Right renal pelvis (tissue), 4 donors: ENCODE data around the gene PTDSS2. TPM values are rescaled to one million over a fixed set of nuclear protein-coding genes. Genes with fewer than 3 reads are reported as not detected.
A peak's percentile ranks its signal among the peaks of the same experiment; 100 is the strongest.

Source experiments
- DNase-seq, 4 donors: peaks; one replicate each; pipeline ENCODE4 v3.0.0-alpha.2; 2013; ENCODE audit warnings: low read depth in 4 of 4, low spot score in 3 of 4, missing footprints in 1 of 4
- polyA plus RNA-seq, 4 donors: library from polyadenylated mRNA; unstranded; fragments of 120-200 nt; gene quantifications; one replicate each; pipeline ENCODE4 v1.2.1, GENCODE V29; 2013; ENCODE audit not compliant: insufficient read length in 4 of 4

PTDSS2 gene
- polyA plus RNA-seq, 4 donors: 30.1 to 41.4 (median 32.5) TPM

DNA sequence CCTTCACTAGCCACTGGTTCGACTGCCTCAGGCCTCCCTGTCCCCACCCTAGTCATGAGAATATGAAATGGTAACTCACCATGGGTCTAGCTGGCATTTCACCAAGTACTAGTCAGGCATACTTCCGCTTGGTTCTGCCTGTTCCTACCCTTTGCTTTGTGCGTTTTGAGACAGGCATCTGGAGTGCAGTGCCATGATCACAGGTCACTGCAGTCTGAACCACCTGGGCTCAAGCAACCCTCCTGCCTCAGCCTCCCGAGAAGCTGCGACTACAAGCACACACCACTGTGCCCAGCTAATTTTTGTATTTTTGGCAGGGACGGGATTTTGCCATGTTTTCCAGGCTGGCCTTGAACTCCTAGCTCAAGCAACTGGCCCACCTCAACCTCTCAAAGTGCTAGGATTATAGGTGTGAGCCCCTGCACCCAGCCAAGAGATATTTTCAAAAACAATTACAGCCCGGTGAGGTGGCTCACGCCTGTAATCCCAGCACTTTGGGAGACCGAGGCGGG is 71.2 kb downstream of the PTDSS2 start:
- DNase-seq: no peak

DNA sequence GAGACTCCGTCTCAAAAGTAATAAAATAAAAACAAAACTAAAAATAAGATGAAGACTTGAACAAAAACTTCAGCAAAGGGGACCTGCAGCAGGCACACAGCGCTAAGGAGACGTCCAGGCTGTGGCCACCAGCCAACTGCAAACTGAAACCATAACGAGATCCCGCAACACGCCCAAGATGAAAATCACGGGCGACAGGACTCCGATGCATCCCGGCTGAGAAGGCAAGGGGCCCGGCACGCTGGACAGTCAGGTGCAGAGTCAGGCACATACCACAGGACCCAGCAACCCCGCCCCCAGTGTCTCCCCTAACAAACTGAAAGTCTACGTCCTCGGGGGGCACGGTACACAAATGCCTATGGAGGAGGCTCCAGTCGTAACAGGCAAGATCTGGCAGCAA is 76.1 kb downstream of the PTDSS2 start:
- no peak for DNase-seq

- no peak for DNase-seq
Observed at GRCh38 chr11:528166-528814, 78.2 kb downstream of the PTDSS2 start.

GRCh38 chr11:528815-529727 is 79.0 kb downstream of the PTDSS2 start:
- DNase-seq: no peak

- DNase-seq: no peak
Observed at GRCh38 chr11:529728-530411, 79.8 kb downstream of the PTDSS2 start.

DNA sequence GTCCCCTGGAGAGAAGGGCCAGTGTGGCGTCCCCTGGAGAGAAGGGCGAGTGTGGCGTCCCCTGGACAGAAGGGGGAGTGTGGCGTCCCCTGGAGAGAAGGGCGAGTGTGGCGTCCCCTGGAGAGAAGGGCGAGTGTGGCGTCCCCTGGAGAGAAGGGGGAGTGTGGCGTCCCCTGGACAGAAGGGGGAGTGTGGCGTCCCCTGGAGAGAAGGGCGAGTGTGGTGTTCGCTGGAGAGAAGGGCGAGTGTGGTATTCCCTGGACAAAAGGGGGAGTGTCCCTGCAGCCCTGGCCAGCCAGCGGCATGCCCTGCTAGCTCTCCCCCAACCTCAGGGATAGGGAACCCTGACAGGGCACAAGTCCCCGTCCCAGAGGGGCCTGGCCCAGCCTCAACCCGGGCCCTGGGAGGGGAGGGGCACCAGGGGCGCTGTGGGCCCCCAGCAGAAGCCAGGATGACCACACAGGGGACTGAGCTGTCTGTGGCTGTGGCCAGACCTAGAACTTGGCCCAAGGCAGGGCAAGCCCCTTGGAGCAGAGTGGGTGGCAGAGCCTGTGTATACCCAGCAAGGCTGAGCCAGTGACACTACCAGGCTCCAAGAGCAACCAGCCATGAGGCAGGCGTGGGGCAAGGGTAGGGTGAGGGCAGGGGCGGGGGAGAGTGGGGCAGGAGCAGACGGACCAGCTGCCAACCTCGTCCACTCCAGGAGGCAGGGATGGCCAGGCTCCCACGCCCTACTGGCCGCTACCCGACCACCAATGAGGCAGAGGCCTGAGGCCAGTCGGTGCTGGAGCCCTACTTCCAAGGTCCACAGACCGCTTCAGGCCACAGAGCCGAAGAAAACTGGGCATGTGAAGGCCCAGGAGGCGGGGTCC is 81.1 kb downstream of the PTDSS2 start:
- no peak for DNase-seq

DNA sequence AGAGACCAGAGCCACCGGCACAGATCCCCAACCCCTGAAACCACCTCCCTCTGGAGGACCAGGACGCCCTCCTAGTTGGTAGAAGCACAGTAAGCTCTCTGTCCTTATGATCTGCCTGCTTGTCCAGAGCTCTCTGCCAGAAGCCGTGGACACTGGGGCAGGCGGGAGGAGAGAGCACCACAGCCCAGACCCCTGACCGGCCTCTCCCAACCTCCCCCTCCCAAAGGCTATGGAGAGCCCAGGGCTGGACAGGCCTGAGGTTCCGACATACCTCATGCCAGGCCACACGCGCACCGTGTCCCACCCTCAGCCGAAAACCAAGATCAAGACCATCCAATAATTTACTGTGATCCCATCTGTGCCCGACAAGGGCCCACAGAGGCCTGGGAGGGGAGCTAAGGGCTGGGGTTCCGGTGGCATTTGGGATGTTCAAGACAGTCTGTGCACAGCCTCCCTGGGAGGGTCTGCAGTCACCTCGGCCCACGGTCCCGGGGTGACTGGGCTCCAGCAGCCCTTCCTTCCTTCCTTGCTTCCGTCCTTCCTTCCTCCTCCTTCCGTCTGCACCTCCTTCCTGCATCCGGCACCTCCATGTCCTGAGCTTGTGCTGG is 81.9 kb downstream of the PTDSS2 start:
- DNase-seq: no peak

DNA sequence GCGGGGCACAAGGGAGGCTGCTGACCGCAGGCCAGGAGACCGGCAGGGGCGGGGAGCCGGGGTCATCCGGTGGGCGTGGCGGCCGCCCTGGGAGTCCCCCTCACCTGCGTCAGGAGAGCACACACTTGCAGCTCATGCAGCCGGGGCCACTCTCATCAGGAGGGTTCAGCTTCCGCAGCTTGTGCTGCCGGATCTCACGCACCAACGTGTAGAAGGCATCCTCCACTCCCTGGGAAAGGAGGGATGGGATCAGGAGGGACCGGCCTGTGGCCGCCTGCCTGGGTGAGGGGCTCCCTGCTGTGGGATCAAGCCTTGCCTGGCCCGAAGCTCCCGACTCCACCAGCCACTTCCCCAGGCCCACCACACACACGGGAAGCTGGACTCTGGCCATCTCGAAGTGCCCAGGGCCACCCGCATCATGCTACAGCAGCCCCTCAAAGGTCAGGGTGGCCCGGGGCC is 82.5 kb downstream of the PTDSS2 start:
- DNase-seq: no peak

DNA sequence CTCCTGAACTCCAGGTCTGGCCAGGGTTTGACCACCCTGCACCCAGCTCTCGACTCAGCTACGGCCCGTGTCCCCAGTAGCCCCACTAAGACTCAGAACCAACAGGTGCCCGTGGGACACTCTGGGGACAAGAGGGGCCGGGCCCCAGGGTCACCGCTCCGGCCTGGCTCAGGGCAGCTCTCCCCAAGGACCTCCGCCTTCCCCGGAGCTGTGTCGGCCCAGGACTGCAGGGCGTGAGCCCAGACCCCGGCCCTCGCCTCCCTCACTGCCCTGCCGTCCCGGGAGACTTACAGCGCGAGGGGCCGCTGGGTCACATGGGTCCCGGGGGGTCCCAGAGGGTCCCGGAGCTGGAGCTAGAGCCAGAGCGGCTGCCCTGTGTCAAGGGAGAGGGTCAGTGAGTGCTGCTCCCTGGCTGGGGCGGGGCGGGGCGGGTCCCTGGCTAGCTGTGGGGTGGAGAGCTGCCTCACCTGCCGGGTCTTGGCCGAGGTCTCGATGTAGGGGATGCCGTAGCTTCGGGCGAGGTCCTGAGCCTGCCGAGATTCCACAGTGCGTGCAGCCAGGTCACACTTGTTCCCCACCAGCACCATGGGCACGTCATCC is 83.0 kb downstream of the PTDSS2 start:
- no peak for DNase-seq

DNA sequence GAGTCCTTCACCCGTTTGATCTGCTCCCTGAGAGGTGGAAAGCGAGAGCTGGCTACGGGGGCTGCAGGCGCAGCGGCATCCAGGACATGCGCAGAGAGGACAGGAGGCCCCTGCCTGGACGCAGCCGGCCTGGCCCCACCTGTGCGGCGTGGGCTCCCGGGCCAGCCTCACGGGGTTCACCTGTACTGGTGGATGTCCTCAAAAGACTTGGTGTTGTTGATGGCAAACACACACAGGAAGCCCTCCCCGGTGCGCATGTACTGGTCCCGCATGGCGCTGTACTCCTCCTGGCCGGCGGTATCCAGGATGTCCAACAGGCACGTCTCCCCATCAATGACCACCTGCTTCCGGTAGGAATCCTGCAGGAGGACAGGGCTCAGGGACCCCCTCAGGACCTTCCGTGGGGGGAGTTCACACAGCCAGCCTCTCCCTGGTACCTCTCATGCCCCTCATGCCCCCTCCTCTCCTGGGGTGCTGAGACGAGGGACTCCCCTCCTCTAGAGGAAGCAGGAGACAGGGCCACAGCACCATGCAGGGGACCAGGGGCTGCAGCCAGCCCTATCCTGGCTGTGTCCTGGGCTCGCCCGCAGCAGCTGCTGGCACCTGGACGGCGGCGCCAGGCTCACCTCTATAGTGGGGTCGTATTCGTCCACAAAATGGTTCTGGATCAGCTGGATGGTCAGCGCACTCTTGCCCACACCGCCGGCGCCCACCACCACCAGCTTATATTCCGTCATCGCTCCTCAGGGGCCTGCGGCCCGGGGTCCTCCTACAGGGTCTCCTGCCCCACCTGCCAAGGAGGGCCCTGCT is 83.7 kb downstream of the PTDSS2 start:
- DNase-seq: no peak

GRCh38 chr11:534396-535209 is 84.5 kb downstream of the PTDSS2 start:
- no peak for DNase-seq

DNA sequence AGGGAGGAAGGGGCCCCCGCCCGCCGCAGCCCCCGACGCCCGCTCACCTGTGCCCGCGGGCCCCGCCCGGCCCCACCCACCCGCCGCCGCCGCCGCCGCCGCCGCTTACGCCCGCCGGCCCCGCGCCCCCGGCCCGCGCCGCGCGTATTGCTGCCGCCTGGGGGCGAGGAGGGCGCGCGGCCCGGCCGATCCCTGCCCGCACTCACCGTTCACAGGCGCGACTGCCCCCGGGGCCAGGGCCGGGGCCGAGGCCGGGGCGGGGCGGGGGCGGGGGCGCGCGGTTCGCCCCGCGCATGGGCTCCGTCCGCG is 85.1 kb downstream of the PTDSS2 start:
- no peak for DNase-seq

DNA sequence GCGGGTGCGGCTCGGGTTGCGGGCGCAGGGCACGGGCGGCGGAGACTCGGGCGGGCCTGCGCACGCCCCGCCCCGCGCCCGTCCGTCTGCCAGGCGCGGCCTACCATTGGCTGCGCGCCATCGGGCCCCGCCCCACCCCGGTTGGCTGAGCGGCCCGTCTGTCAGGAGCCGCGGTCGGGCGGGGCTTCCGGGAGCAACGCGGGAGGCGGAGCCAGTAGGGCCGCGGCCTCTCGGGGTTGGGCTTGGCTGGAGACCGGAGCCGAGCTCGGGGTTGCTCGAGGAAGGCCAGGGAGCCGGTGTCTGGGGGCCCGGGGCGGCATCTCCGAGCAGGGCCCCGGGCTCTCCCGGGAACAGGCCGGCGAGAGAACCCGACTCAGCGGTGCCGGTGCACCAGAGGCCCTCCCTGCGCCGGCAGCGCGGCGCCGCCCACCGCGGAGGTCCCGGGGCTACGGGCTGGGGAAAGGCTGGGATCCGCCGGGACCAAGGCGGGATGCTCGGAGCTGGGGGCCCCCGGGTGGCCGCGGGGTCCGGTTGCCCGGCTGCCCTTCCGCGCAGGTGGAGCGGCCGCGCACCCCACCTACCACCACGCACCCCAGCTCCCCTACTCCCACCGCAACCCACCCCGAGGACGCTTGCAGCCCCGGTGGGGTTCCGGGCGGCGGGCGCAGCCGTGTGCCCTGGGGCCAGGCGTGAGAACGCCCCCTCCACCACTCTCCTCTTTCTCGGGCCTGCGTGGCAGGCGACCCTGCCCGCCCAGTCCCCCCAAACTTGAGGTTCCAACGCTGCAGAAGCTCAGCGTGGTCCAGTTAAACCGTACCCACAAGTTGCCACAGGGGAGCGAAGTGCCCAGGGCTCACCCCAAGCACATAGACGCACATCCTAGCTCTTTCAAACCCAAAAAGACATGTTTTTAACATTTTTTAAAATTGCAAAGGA is 85.7 kb downstream of the PTDSS2 start, which contains the start of gene HRAS:
TSS of gene HRAS (minus strand) at position 58 of the 936 bp plus-strand sequence.
- peak; percentile 89 to 92 (median 90) for DNase-seq

- peak in 2 of 4 donors; percentile 54 to 60 for DNase-seq
Observed at GRCh38 chr11:536841-537621, 87.0 kb downstream of the PTDSS2 start, which contains the start of gene LRRC56. Gene LRRC56, plus strand, starts transcription at chr11:537527. Its CDS starts 3,158 bp downstream, at chr11:540685.

DNA sequence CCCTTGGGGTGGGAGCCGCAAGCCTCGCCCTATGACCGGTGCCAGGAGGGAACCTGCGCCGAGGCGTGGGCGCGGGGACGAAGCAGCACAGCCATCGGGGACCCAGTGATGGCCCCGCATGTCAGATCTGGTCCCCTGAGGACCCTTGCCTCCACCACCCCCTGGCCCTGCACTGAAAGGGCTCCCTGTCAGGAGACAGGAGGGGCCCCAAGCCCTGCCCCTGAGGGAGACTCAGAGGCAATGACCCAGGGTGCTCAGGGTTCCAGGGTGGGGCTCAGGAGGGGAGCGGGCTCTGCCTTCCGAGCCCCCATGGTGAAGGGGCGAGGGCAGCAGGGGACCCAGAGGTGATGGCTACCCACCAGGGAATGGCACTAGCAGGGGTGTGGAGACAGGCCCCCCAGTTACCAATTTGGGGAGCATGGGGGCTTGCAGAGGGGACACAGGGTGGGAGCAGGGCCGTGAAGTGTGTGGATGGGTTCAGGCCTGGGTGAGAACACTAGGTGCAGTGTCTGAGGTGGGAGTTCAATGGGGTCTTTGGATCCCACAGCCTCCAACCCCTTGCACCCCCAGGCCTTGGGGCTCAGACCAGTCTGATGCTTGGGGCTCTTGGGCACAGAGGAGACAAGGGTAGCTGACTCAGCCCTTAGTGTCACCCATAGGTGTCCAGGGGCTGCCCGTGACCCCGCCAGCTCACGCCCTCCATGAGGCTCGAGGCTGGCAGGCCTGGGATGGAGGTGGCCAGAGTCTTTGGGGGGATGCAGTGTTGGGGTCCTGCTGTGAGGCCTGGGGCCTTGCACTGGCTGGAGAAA is 87.7 kb downstream of the PTDSS2 start:
- no peak for DNase-seq
